WTC11 (cell line): Measurements from ENCODE around the gene MAPK8IP2. TPM values are rescaled to one million over a fixed set of nuclear protein-coding genes. Genes with fewer than 3 reads are reported as not detected.

ENCODE experiments used
- AR ChIP-seq: fragments of 250-450 bp; sonication (Bioruptor Pico); IDR thresholded peaks from 2 replicates; pipeline ENCODE4 v1.9.0; 2021; ENCODE audit warnings: mild to moderate bottlenecking
- ATF1 ChIP-seq: sonication (generic); formaldehyde crosslinking; IDR thresholded peaks from 2 replicates; pipeline ENCODE4 v1.8.1; 2023; ENCODE audit warnings: mild to moderate bottlenecking, moderate library complexity, missing genetic modification reagents
- E2F4 ChIP-seq: sonication (generic); formaldehyde crosslinking; IDR thresholded peaks from 2 replicates; pipeline ENCODE4 v1.8.1; 2022; ENCODE audit warnings: low read depth, mild to moderate bottlenecking, moderate library complexity, missing genetic modification reagents, borderline replicate concordance
- E2F5 ChIP-seq: sonication (generic); formaldehyde crosslinking; IDR thresholded peaks from 2 replicates; pipeline ENCODE4 v1.8.1; 2022; ENCODE audit warnings: mild to moderate bottlenecking, moderate library complexity, missing genetic modification reagents
- FOXJ3 ChIP-seq: sonication (generic); formaldehyde crosslinking; IDR thresholded peaks from 2 replicates; pipeline ENCODE4 v1.9.0; 2021; ENCODE audit warnings: missing genetic modification reagents, mild to moderate bottlenecking, borderline replicate concordance
- FOXP1 ChIP-seq: sonication (generic); formaldehyde crosslinking; IDR thresholded peaks from 2 replicates; pipeline ENCODE4 v1.8.0; 2022; ENCODE audit warnings: missing genetic modification reagents, mild to moderate bottlenecking, moderate library complexity, borderline replicate concordance
- FOXP4 ChIP-seq: sonication (generic); formaldehyde crosslinking; IDR thresholded peaks from 2 replicates; pipeline ENCODE4 v1.8.0; 2022; ENCODE audit warnings: mild to moderate bottlenecking, missing genetic modification reagents
- GRHL2 ChIP-seq: fragments of 250-450 bp; sonication (Bioruptor Pico); IDR thresholded peaks from 2 replicates; pipeline ENCODE4 v1.8.0; 2022; ENCODE audit warnings: mild to moderate bottlenecking, moderate library complexity; ENCODE audit not compliant: insufficient replicate concordance, severe bottlenecking
- IRF2 ChIP-seq: sonication (generic); formaldehyde crosslinking; IDR thresholded peaks from 2 replicates; pipeline ENCODE4 v1.8.0; 2022; ENCODE audit warnings: low read depth, missing genetic modification reagents, borderline replicate concordance
- NFATC4 ChIP-seq: fragments of 250-450 bp; sonication (Bioruptor Pico); IDR thresholded peaks from 2 replicates; pipeline ENCODE4 v1.9.0; 2021; ENCODE audit warnings: mild to moderate bottlenecking
- NFE2L1 ChIP-seq: sonication (generic); formaldehyde crosslinking; IDR thresholded peaks from 2 replicates; pipeline ENCODE4 v1.8.1; 2023; ENCODE audit warnings: missing genetic modification reagents
- NFYB ChIP-seq: sonication (generic); formaldehyde crosslinking; conservative IDR thresholded peaks from 2 replicates; pipeline ENCODE4 v1.8.0; 2022; ENCODE audit warnings: low read depth, missing genetic modification reagents
- NR3C1 ChIP-seq: sonication (generic); formaldehyde crosslinking; conservative IDR thresholded peaks from 2 replicates; pipeline ENCODE4 v1.8.1; 2023; ENCODE audit warnings: low read depth, mild to moderate bottlenecking, missing genetic modification reagents
- PREB ChIP-seq: sonication (generic); formaldehyde crosslinking; IDR thresholded peaks from 2 replicates; pipeline ENCODE4 v1.8.1; 2022; ENCODE audit warnings: mild to moderate bottlenecking, missing genetic modification reagents, moderate library complexity, borderline replicate concordance
- STAT6 ChIP-seq: sonication (generic); formaldehyde crosslinking; conservative IDR thresholded peaks from 2 replicates; pipeline ENCODE4 v1.8.1; 2023; ENCODE audit warnings: mild to moderate bottlenecking, low read depth, missing genetic modification reagents, moderate library complexity
- TEAD1 ChIP-seq: sonication (generic); formaldehyde crosslinking; IDR thresholded peaks from 2 replicates; pipeline ENCODE4 v1.8.0; 2022; ENCODE audit warnings: mild to moderate bottlenecking, missing genetic modification reagents
- USF1 ChIP-seq: sonication (generic); formaldehyde crosslinking; IDR thresholded peaks from 2 replicates; pipeline ENCODE4 v1.8.0; 2022; ENCODE audit warnings: mild to moderate bottlenecking, missing genetic modification reagents
- ZMAT4 ChIP-seq: fragments of 250-450 bp; sonication (Bioruptor Pico); IDR thresholded peaks from 2 replicates; pipeline ENCODE4 v1.9.0; 2021; ENCODE audit warnings: mild to moderate bottlenecking
- ZNF138 ChIP-seq: sonication (generic); formaldehyde crosslinking; conservative IDR thresholded peaks from 2 replicates; pipeline ENCODE4 v1.8.1; 2022; ENCODE audit warnings: mild to moderate bottlenecking, moderate library complexity, missing genetic modification reagents
- ZNF219 ChIP-seq: sonication (generic); formaldehyde crosslinking; IDR thresholded peaks from 2 replicates; pipeline ENCODE4 v1.8.0; 2023; ENCODE audit warnings: missing genetic modification reagents, mild to moderate bottlenecking, borderline replicate concordance
- ZNF263 ChIP-seq: sonication (generic); formaldehyde crosslinking; IDR thresholded peaks from 2 replicates; pipeline ENCODE4 v1.8.1; 2022; ENCODE audit warnings: low read depth, mild to moderate bottlenecking, moderate library complexity, missing genetic modification reagents
- ZNF317 ChIP-seq: sonication (generic); formaldehyde crosslinking; IDR thresholded peaks from 2 replicates; pipeline ENCODE4 v1.8.1; 2023; ENCODE audit warnings: low read depth, mild to moderate bottlenecking, moderate library complexity, missing genetic modification reagents, borderline replicate concordance
- ZNF671 ChIP-seq: fragments of 250-450 bp; sonication (Bioruptor Pico); IDR thresholded peaks from 2 replicates; pipeline ENCODE4 v1.8.0; 2021; ENCODE audit warnings: mild to moderate bottlenecking
- ZSCAN18 ChIP-seq: fragments of 250-450 bp; sonication (Bioruptor Pico); IDR thresholded peaks from 2 replicates; pipeline ENCODE4 v2.1.2; 2022; ENCODE audit warnings: mild to moderate bottlenecking, moderate library complexity
- total RNA-seq: library from RNA; stranded (reverse); gene quantifications from 3 replicates; pipeline ENCODE4 v1.2.3, GENCODE V29; 2021

MAPK8IP2 gene
- total RNA-seq, 1 experiment from 2014 or later = 4.9 TPM

- TF ChIP-seq NFYB (peak; percentile 58), ZNF671 (CRISPR knock-in tag) (no peak), ZNF219 (CRISPR knock-in tag) (no peak), USF1 (CRISPR knock-in tag) (no peak), NFE2L1 (CRISPR knock-in tag) (no peak; the same call in 1 of the 2 replicates), ZMAT4 (CRISPR knock-in tag) (no peak), AR (CRISPR knock-in tag) (no peak), ZNF317 (no peak), GRHL2 (no peak), E2F4 (CRISPR knock-in tag) (no peak), ZSCAN18 (CRISPR knock-in tag) (no peak), STAT6 (CRISPR knock-in tag) (no peak), FOXP1 (CRISPR knock-in tag) (no peak), FOXJ3 (CRISPR knock-in tag) (no peak), TEAD1 (CRISPR knock-in tag) (no peak), E2F5 (CRISPR knock-in tag) (peak; percentile 49; the same call in 1 of the 2 replicates), ZNF138 (CRISPR knock-in tag) (no peak), ZNF263 (no peak), NFATC4 (CRISPR knock-in tag) (no peak), ATF1 (CRISPR knock-in tag) (no peak), FOXP4 (CRISPR knock-in tag) (0 out of 2 replicates have a peak, but pooled peaks have one; percentile 39), IRF2 (CRISPR knock-in tag) (no peak), PREB (CRISPR knock-in tag) (no peak), NR3C1 (no peak)
Measured at GRCh38 chr22:50562523-50563412, 37.8 kb upstream of the MAPK8IP2 start, which contains the start of gene SYCE3 (continued).
